K562 (cell line): ENCODE results near the gene YTHDF1. TPM values are rescaled to one million over a fixed set of nuclear protein-coding genes. Genes with fewer than 3 reads are reported as not detected.
A peak's percentile ranks its signal among the peaks of the same experiment; 100 is the strongest.

Source experiments
- ATAC-seq: fragments of 200-7000 bp; cut with Tn5 transposase; 3 replicates; pipeline ENCODE4 v1.9.1; 2020; ENCODE audit warnings: moderate library complexity
- BruUV-seq: library from RNA; stranded (reverse); fragments of 400-500 nt; replicated peaks from 2 replicates; lab custom pipeline; 2021; lab: Mats Ljungman, UMichigan
- CTCF ChIA-PET: fragments of 300-600 bp; formaldehyde crosslinking; extraction: SDS; loops from one replicate; lab custom pipeline; 2021; ENCODE audit warnings: low intra/inter-chr PET ratio; lab: Yijun Ruan, JAX
- POLR2A ChIA-PET: fragments of 300-600, 350-650 bp; sonication (Branson Sonifier 250); formaldehyde crosslinking; extraction: SDS; loops from one replicate; lab custom pipeline; 2021; ENCODE audit warnings: antibody characterized with exemption, inconsistent platforms; lab: Yijun Ruan, JAX
- DNase-seq, 4 experiments: peaks; one replicate each; pipeline versions ENCODE4 v3.0.0 to v3.0.0-alpha.2; 2011 to 2018; ENCODE audit warnings: low spot score in 3 of 4, mixed read lengths in 3 of 4; ENCODE audit errors: extremely low read depth in 1 of 4
- FAIRE-seq: peaks from 2 replicates; lab custom pipeline; 2011; peaks lifted over from hg19 to GRCh38; lab: Jason Lieb, UNC
- H2AFZ ChIP-seq: 2 replicates; pipeline ENCODE4 v1.6.0; 2011; ENCODE audit warnings: low read depth, low read length, control low read depth, inconsistent platforms
- H3K27ac ChIP-seq: fragments of 200-600 bp; 3 replicates; pipeline ENCODE4 v1.8.0; 2011; ENCODE audit warnings: low read depth, mild to moderate bottlenecking, control low read depth, inconsistent platforms, low read length, moderate library complexity, mixed read lengths; ENCODE audit errors: extremely low read depth
- H3K27me3 ChIP-seq, 2 experiments: fragments of 300-600 bp in 1 of 2; 2 replicates in 1 of 2; 3 replicates in 1 of 2; pipeline versions ENCODE4 v1.6.0 to v1.8.0; 2011; ENCODE audit warnings: inconsistent platforms in 2 of 2, low read length in 2 of 2, mild to moderate bottlenecking in 1 of 2, mixed read lengths in 1 of 2, moderate library complexity in 1 of 2; ENCODE audit not compliant: control insufficient read depth in 2 of 2, insufficient read depth in 2 of 2
- H3K36me3 ChIP-seq: fragments of 300-600 bp; 3 replicates; pipeline ENCODE4 v1.8.0; 2011; ENCODE audit warnings: mild to moderate bottlenecking, low read length, inconsistent platforms; ENCODE audit not compliant: control insufficient read depth, insufficient read depth
- H3K4me1 ChIP-seq, 2 experiments: fragments of 200-600 bp in 1 of 2; replicated peaks in 1 of 2; 2 replicates in 1 of 2; 3 replicates in 1 of 2; pipeline versions ENCODE4 v1.5.1 to v1.8.0; 2011; ENCODE audit warnings: inconsistent platforms in 2 of 2, low read length in 2 of 2, mild to moderate bottlenecking in 1 of 2, mixed read lengths in 1 of 2, moderate library complexity in 1 of 2; ENCODE audit not compliant: control insufficient read depth in 2 of 2, insufficient read depth in 2 of 2
- H3K4me2 ChIP-seq: 2 replicates; pipeline ENCODE4 v1.6.1; 2011; ENCODE audit warnings: low read length, control low read depth, inconsistent platforms, mixed read lengths; ENCODE audit not compliant: insufficient read depth
- H3K4me3 ChIP-seq: fragments of 200-600 bp; sonication (generic), shearing (Covaris generic); 2 replicates; pipeline ENCODE4 v1.5.1; 2016; ENCODE audit warnings: control low read depth, inconsistent platforms
- H3K79me2 ChIP-seq: fragments of 200-600 bp; 3 replicates; pipeline ENCODE4 v1.8.0; 2011; ENCODE audit warnings: low read length, inconsistent platforms; ENCODE audit not compliant: control insufficient read depth, insufficient read depth
- H3K9ac ChIP-seq, 2 experiments: 2 replicates each; pipeline versions ENCODE4 v1.6.0 to v1.6.1; 2011; ENCODE audit warnings: low read depth in 2 of 2, low read length in 2 of 2, control low read depth in 1 of 2, inconsistent platforms in 1 of 2, mild to moderate bottlenecking in 1 of 2, mixed read lengths in 1 of 2; ENCODE audit not compliant: insufficient read depth in 1 of 2
- H3K9me1 ChIP-seq: one replicate; pipeline ENCODE4 v1.6.0; 2011; ENCODE audit warnings: inconsistent platforms, mild to moderate bottlenecking, low read length, moderate library complexity; ENCODE audit not compliant: control insufficient read depth, insufficient read depth
- H3K9me3 ChIP-seq: replicated peaks from 2 replicates; pipeline ENCODE4 v1.5.1; 2011; ENCODE audit warnings: low read depth, low read length, inconsistent platforms; ENCODE audit not compliant: control insufficient read depth, insufficient read depth
- H4K20me1 ChIP-seq: replicated peaks from 2 replicates; pipeline ENCODE4 v1.6.1; 2011; ENCODE audit warnings: low read length, inconsistent platforms, mixed read lengths; ENCODE audit not compliant: control insufficient read depth, insufficient read depth
- BCOR ChIP-seq: fragments of 450-650 bp; IDR thresholded peaks from 2 replicates; pipeline ENCODE4 v1.6.1; 2016
- DPF2 ChIP-seq: fragments of 450-650 bp; IDR thresholded peaks from 2 replicates; pipeline ENCODE4 v1.6.1; 2016
- FOXO4 ChIP-seq: fragments of 450-650 bp; formaldehyde crosslinking; IDR thresholded peaks from 2 replicates; pipeline ENCODE4 v1.4.0; 2020; ENCODE audit warnings: mild to moderate bottlenecking, moderate library complexity
- HCFC1 ChIP-seq: IDR thresholded peaks from 2 replicates; pipeline ENCODE4 v1.6.1; 2012; ENCODE audit warnings: low read depth, low read length, improper control_type of control experiment
- MITF ChIP-seq: IDR thresholded peaks from 2 replicates; pipeline ENCODE4 v1.6.1; 2014; ENCODE audit warnings: antibody characterized with exemption
- NONO ChIP-seq, 2 experiments: fragments of 200-400 bp in 1 of 2; fragments of 450-650 bp in 1 of 2; formaldehyde crosslinking in 1 of 2; IDR thresholded peaks; 2 replicates each; pipeline ENCODE4 v1.6.1; 2017; ENCODE audit warnings: low read depth in 2 of 2, mild to moderate bottlenecking in 2 of 2, moderate library complexity in 2 of 2, low read length in 1 of 2
- NR2C2 ChIP-seq, 2 experiments: fragments of 200-800 bp in 1 of 2; sonication (Bioruptor generic) in 1 of 2; sonication (generic) in 1 of 2; formaldehyde crosslinking in 1 of 2; IDR thresholded peaks; 2 replicates each; pipeline versions ENCODE4 v1.6.1 to v1.8.0; 2016 to 2022; ENCODE audit warnings: mild to moderate bottlenecking in 1 of 2, missing compliant biosample characterization in 1 of 2, missing genetic modification characterization in 1 of 2, missing genetic modification reagents in 1 of 2
- PHF20 ChIP-seq: fragments of 450-650 bp; IDR thresholded peaks from 2 replicates; pipeline ENCODE4 v1.6.1; 2018; ENCODE audit not compliant: partially characterized antibody
- PML ChIP-seq: IDR thresholded peaks from 2 replicates; pipeline ENCODE4 v1.6.1; 2012; ENCODE audit warnings: low read length, inconsistent platforms
- PTBP1 ChIP-seq: fragments of 200-400 bp; formaldehyde crosslinking; IDR thresholded peaks from 2 replicates; pipeline ENCODE4 v1.6.1; 2017; ENCODE audit warnings: low read depth, low read length
- PURB ChIP-seq: sonication (generic); formaldehyde crosslinking; IDR thresholded peaks from 2 replicates; pipeline ENCODE4 v1.9.0; 2021; ENCODE audit warnings: low read depth, mild to moderate bottlenecking, missing genetic modification reagents
- RBM14 ChIP-seq: fragments of 200-400 bp; formaldehyde crosslinking; IDR thresholded peaks from 2 replicates; pipeline ENCODE4 v1.6.1; 2018; ENCODE audit warnings: low read depth, mild to moderate bottlenecking, low read length, moderate library complexity, borderline replicate concordance; ENCODE audit not compliant: insufficient read depth
- SNIP1 ChIP-seq: fragments of 450-650 bp; IDR thresholded peaks from 2 replicates; pipeline ENCODE4 v1.7.1; 2017; ENCODE audit warnings: low read depth, mild to moderate bottlenecking
- SRSF9 ChIP-seq: fragments of 200-400 bp; formaldehyde crosslinking; IDR thresholded peaks from 2 replicates; pipeline ENCODE4 v1.6.1; 2017; ENCODE audit warnings: low read depth, low read length, borderline replicate concordance
- TFAP4 ChIP-seq: sonication (generic); formaldehyde crosslinking; IDR thresholded peaks from 2 replicates; pipeline ENCODE4 v1.8.0; 2022; ENCODE audit warnings: missing genetic modification reagents, mild to moderate bottlenecking, moderate library complexity, borderline replicate concordance
- USF2 ChIP-seq: sonication (generic); formaldehyde crosslinking; IDR thresholded peaks from 2 replicates; pipeline ENCODE4 v1.5.0; 2020; ENCODE audit warnings: missing genetic modification reagents
- ZC3H11A ChIP-seq: IDR thresholded peaks from 2 replicates; pipeline ENCODE4 v1.6.1; 2012; ENCODE audit warnings: low read depth, low read length, improper control_type of control experiment
- ZNF143 ChIP-seq: sonication (generic); formaldehyde crosslinking; IDR thresholded peaks from 2 replicates; pipeline ENCODE4 v1.9.0; 2022; ENCODE audit warnings: mild to moderate bottlenecking, missing genetic modification reagents
- ZNF224 ChIP-seq: sonication (generic); formaldehyde crosslinking; IDR thresholded peaks from 2 replicates; pipeline ENCODE4 v1.8.0; 2022; ENCODE audit warnings: mild to moderate bottlenecking, missing genetic modification reagents
- WGBS: fragments of 100-300 bp; shearing (Covaris generic); methylation state at CpG from one replicate; pipeline ENCODE4 v1.1.6; 2016; ENCODE audit warnings: low coverage, mixed read lengths; ENCODE audit not compliant: insufficient coverage; ENCODE audit errors: missing lambda C conversion rate; 5-methylcytosine and 5-hydroxymethylcytosine counted together
- in situ Hi-C: fragments of 300-500 bp; cut with MboI; formaldehyde crosslinking; loops from 4 replicates; pipeline ENCODE4 v1.15.0; 2018; ENCODE audit warnings: inconsistent platforms, mixed read lengths
- intact Hi-C: fragments of 100-400 bp; cut with micrococcal nuclease; formaldehyde crosslinking; loops from 2 replicates; pipeline ENCODE4 v1.14.2; 2022
- polyA plus RNA-seq, 8 experiments: library from polyadenylated mRNA; depleted of rRNA in 4 of 8; stranded (reverse) in 5 of 8; unstranded in 3 of 8; fragments of >200 nt; fragmentation: Nextera tagmentation in 2 of 8; fragmentation: Illumina TruSeq in 1 of 8; extraction: Ambion mirVana in 2 of 8; extraction: Trizol in 1 of 8; gene quantifications; 2 replicates each; pipeline versions ENCODE4 v1.2.1 to v1.2.3, GENCODE V29; 2011 to 2014; ENCODE audit warnings: inconsistent platforms in 1 of 8, missing spikeins in 1 of 8
- total RNA-seq, 7 experiments: library from RNA; depleted of rRNA in 6 of 7; stranded (reverse); fragments of >200 nt in 6 of 7; fragmentation: Illumina TruSeq in 2 of 7; extraction: Trizol in 2 of 7; gene quantifications; 2 replicates each; pipeline versions ENCODE4 v1.2.1 to v1.2.3, GENCODE V29; 2011 to 2021; ENCODE audit warnings: low replicate concordance in 1 of 7

The YTHDF1 gene
- total and polyA plus RNA-seq, 9 of the 15 experiments (the other 6 are each of a cell fraction or from before 2014, with no cell fraction given) = 10.1 to 42.4 (median 27.8) TPM

- no peaks in the 10 kb centered on the region for H3K36me3 ChIP-seq
- no peak within 1 kb of the TSS for H3K4me3 ChIP-seq
- intact Hi-C loops (no loop called here), in situ Hi-C loops (no loop called here)
- no peaks in the 10 kb centered on the region for H3K9me1 ChIP-seq
- no peak within 1 kb of the TSS for H3K27ac ChIP-seq
- peak within 1 kb of the TSS in 1 of 2 experiments; percentile 45; a peak in 2 of 4 replicates for H3K9ac ChIP-seq
- DNase-seq (peak; percentile 43 to 68 (median 46)), ATAC-seq (peak; percentile 23; the same call in 2 of the 3 replicates), FAIRE-seq (peak; percentile 42)
- no peaks in the 10 kb centered on the region for H3K79me2 ChIP-seq
- WGBS = 17% methylated on average over 12 of the region's 17 CpGs
- H3K9me3 ChIP-seq = no peaks in the 10 kb centered on the region
- no TSS peak for BruUV-seq
- ChIA-PET POLR2A (interaction anchor here (0.7 to 1.8 kb wide), 3 partner anchors 10 to 13 kb away, joined by 3 to 8 read pairs (median 5); no protein-coding TSS in a partner anchor), CTCF (no interaction called here)
- H3K4me1 ChIP-seq = peaks cover 0 to 43% of the 10 kb centered on the region in 2 experiments; a peak in 3 of 5 replicates
- H3K4me2 ChIP-seq = no peak within 1 kb of the TSS
- no peak within 1 kb of the TSS for H2AFZ ChIP-seq
- peaks cover 26 to 51% of the 10 kb centered on the region in 2 experiments; a peak in 4 of 5 replicates for H3K27me3 ChIP-seq
- 0 out of 2 replicates have a peak, but pooled peaks cover 3% of the 10 kb centered on the region for H4K20me1 ChIP-seq
- no peak for TF ChIP-seq PTBP1
- no peak for TF ChIP-seq DPF2
- TF ChIP-seq PML = no peak
- TF ChIP-seq TFAP4 = no peak
- TF ChIP-seq HCFC1 = no peak
- no peak for TF ChIP-seq ZNF143 (CRISPR knock-in tag)
- no peak for TF ChIP-seq NONO (IDR thresholded peaks at IDR 0.05; ENCODE audit: low read depth in 2 of 2, low read length in 1 of 2)
- peak; percentile 51 for TF ChIP-seq USF2 (CRISPR knock-in tag)
- no peak for TF ChIP-seq FOXO4 (CRISPR knock-in tag)
- no peak for TF ChIP-seq ZNF224 (CRISPR knock-in tag)
- no peak for TF ChIP-seq PURB
- TF ChIP-seq PHF20 = no peak
- TF ChIP-seq NR2C2 (CRISPR knock-in tag; IDR thresholded peaks at IDR 0.05) = no peak
- peak; percentile 52 for TF ChIP-seq NR2C2 (tag; IDR thresholded peaks at IDR 0.05)
- no peak for TF ChIP-seq MITF
- no peak for TF ChIP-seq RBM14
- TF ChIP-seq SRSF9 = no peak
- no peak for TF ChIP-seq ZC3H11A
- no peak for TF ChIP-seq SNIP1
- no peak for TF ChIP-seq BCOR
Observed at GRCh38 chr20:63235399-63235983, 19.6 kb upstream of the YTHDF1 start, which contains the start of gene BIRC7. Gene BIRC7 (plus strand): TSS chr20:63235905. CDS start chr20:63236097, 192 bp downstream.
